Kidney epithelial cell (primary cell): ENCODE measurements around the gene KMT5B. TPM values are rescaled to one million over a fixed set of nuclear protein-coding genes. Genes with fewer than 3 reads are reported as not detected.

Experiments used
- DNase-seq: peaks from one replicate; pipeline ENCODE4 v3.0.0-alpha.2; 2010; ENCODE audit warnings: low read depth
- H3K27me3 ChIP-seq: 2 replicates; pipeline ENCODE4 v1.6.0; 2011; ENCODE audit warnings: low read length; ENCODE audit not compliant: control insufficient read depth, insufficient read depth
- H3K36me3 ChIP-seq: 2 replicates; pipeline ENCODE4 v1.5.1; 2011; ENCODE audit warnings: low read length; ENCODE audit not compliant: control insufficient read depth, insufficient read depth
- H3K4me3 ChIP-seq: 2 replicates; pipeline ENCODE4 v1.5.1; 2011; ENCODE audit warnings: low read depth, mild to moderate bottlenecking, control low read depth, low read length
- total RNA-seq: library from RNA; depleted of rRNA; stranded (reverse); fragments of >200 nt; gene quantifications from 2 replicates; pipeline ENCODE4 v1.2.3, GENCODE V29; 2015
- TF ChIP-seq, protein P1 (sequence below): IDR thresholded peaks from 2 replicates; pipeline ENCODE4 v1.5.1; 2011; ENCODE audit warnings: mild to moderate bottlenecking, moderate library complexity, low read length, control low read depth, inconsistent platforms; ENCODE audit not compliant: insufficient read depth, poor library complexity, severe bottlenecking

The KMT5B gene
- total RNA-seq, 1 donor from 2014 or later, result 25.7 TPM

DNA sequence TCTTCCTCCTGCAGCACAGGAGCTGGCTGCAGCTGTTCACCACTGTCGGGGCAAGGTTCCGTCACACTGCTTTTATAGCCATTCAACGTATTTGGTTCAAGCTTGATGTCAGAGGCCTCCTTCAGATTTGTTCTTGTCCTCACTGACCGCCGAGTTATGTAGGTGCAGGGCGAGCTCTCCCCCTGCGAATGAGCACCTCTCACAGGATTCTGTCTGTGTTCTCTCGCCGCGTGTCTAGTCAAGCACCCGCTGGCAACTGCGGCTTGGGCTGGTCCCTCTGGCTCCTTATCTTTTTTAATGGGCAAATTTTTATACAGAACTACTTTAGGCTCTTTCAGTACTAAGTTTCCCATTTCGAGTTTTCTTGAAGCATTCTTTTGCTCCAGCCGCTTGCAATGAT is 54.5 kb downstream of the KMT5B start:
- Histone ChIP-seq H3K36me3 (peaks cover 3% of the 10 kb centered on the region), H3K4me3 (no peak overlapping the region), H3K27me3 (no peaks in the 10 kb centered on the region)
- TF ChIP-seq, protein P1, sequence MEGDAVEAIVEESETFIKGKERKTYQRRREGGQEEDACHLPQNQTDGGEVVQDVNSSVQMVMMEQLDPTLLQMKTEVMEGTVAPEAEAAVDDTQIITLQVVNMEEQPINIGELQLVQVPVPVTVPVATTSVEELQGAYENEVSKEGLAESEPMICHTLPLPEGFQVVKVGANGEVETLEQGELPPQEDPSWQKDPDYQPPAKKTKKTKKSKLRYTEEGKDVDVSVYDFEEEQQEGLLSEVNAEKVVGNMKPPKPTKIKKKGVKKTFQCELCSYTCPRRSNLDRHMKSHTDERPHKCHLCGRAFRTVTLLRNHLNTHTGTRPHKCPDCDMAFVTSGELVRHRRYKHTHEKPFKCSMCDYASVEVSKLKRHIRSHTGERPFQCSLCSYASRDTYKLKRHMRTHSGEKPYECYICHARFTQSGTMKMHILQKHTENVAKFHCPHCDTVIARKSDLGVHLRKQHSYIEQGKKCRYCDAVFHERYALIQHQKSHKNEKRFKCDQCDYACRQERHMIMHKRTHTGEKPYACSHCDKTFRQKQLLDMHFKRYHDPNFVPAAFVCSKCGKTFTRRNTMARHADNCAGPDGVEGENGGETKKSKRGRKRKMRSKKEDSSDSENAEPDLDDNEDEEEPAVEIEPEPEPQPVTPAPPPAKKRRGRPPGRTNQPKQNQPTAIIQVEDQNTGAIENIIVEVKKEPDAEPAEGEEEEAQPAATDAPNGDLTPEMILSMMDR, result no peak
- no peak for DNase-seq

DNA sequence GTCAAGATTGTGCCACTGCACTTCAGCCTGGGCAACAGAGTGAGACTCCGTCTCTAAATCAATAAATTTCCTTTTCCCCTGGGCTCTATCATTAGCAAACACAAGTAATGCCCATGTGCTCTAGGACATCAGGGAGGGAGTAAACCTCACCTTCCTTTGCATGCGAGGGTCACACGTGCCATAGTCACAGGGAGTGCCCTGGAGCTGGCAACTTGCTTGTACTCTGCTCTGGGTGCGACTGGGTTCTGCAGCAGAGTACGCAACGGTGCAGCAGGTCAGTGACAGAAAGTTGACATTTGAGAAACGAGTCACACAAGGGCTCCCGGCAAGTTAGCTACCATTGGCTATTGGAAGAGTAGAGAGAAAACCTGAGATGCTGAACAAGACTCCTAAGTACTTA is 59.4 kb downstream of the KMT5B start:
- peaks cover 3% of the 10 kb centered on the region for H3K36me3 ChIP-seq
- TF ChIP-seq, protein P1, result no peak
- H3K27me3 ChIP-seq, result no peaks in the 10 kb centered on the region
- no peak for DNase-seq
- H3K4me3 ChIP-seq, result no peak overlapping the region

DNA sequence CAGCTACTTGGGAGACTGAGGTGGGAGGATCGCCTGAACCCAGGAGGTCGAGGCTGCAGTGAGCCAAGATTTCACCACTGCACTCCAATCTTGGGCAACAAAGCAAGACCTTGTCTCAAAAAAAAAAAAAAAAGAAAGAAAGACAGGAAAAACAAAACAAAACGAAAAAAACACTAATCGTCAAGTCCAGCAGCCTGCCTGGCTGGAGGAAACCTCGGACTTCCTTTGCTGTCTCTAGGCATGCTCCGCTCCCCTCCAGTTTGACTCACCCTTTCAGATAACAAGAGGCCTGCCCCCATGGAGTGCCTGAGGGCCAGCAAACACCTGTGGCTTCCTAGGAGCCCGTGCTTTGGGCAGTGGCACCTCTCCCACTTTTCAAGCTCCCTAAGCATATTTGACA is 63.1 kb downstream of the KMT5B start:
- H3K36me3 ChIP-seq, result no peaks in the 10 kb centered on the region
- no peaks in the 10 kb centered on the region for H3K27me3 ChIP-seq
- no peak for DNase-seq
- TF ChIP-seq, protein P1, result no peak
- no peak overlapping the region for H3K4me3 ChIP-seq

DNA sequence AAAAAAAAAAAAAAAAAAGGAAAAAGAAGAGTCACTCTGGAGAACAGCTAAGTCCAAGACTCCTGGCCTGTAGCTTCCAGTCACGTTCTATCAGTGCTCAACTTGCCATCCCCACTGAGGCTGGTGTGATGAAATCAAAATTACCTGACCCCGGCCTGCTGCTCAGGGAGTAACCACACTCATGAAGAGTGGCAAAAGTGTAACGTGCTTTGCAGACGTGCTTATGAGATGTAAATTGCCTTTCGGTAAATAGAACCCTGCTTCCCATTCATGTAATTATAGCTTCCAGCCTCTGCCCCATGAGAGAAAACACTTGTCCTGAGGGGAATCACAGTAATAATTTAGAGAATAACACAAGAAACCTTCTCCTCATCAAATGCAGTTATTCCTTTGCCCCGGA is 63.7 kb downstream of the KMT5B start:
- H3K4me3 ChIP-seq, result no peak overlapping the region
- TF ChIP-seq, protein P1, result no peak
- no peaks in the 10 kb centered on the region for H3K27me3 ChIP-seq
- no peaks in the 10 kb centered on the region for H3K36me3 ChIP-seq
- no peak for DNase-seq

DNA sequence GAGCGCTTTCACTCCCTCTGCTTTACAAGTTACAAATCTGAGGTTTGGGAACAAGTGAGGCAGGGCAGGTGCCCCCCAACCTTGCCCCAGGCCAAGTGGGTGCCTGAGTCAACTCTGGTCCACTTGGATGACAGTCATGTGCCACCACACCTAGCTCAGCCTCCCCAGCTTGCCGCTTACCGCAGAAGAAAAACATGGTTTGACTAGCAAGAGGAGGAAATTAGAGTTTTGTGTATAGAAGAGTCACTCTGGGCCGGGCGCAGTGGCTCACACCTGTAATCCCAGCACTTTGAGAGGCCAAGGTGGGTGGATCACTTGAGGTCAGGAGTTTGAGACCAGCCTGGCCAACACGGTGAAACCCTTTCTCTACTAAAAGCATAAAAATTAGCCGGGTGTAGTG is 64.2 kb downstream of the KMT5B start:
- Histone ChIP-seq H3K4me3 (no peak overlapping the region), H3K27me3 (no peaks in the 10 kb centered on the region), H3K36me3 (no peaks in the 10 kb centered on the region)
- TF ChIP-seq, protein P1, result no peak
- DNase-seq, result no peak

DNA sequence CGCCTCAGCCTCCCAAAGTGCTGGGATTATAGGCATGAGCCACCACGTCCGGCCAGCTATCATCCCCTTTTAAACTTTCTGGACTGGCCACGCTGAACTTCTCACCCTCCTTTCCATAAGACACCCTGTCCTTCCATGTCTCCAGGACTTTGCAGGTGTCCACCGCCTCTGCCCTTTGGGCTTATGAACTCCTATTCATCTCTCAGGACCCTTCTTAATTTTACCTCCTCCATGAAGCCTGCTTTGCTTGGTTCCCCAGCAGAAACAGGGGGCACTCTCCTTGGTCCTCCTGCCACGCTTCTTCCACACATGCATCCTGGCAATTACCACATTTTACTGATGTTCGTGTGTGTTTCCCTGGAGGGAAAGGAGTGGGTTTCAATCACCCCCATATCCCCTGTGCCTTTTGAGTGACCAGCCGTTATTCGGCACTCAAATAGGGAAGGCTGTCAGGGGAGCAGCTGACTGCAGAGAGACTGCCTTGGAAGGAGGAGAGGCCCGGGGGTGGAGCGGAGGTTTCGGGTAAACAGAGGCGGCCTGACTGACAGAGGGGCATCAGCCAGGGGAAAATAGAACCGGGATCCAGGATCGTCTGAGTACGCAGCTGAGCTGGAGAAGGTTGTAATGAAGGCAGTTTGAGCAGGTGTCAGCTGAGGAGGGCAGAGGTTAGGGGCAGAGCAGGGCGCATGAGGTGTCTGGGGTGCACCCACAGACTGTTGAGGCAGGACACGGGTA is 64.9 kb downstream of the KMT5B start:
- H3K36me3 ChIP-seq, result no peaks in the 10 kb centered on the region
- no peak for DNase-seq
- TF ChIP-seq, protein P1, result no peak
- no peak overlapping the region for H3K4me3 ChIP-seq
- H3K27me3 ChIP-seq, result no peaks in the 10 kb centered on the region
